Medulla oblongata (tissue), 1 donor: ENCODE results near the gene CYB561A3.

Source experiments
- DNase-seq: peaks from one replicate; pipeline ENCODE4 v3.0.0-alpha.2; 2015; ENCODE audit errors: extremely low spot score

The CYB561A3 gene

DNA sequence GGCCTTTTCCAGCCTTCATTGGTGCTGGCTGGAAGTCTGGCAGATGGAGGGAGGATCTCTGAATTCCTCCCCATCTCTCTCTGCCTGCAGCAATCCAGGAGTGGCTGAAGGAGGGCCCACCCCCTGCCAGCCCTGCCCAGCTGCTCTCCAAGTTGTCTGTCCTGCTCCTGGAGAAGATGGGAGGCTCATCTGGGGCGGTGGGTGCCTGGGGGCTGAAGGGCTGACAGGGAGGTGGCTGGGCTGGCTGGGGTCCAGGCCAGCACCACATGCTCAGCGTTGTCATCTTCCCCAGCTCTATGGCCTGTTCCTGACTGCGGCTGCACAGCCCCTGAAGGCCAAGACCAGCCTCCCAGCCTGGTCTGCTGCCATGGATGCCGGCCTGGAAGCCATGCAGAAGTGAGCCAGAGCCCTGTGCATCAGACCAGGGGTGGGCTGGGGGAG lies 16.5 kb downstream of the CYB561A3 start:
- no peak for DNase-seq

DNA sequence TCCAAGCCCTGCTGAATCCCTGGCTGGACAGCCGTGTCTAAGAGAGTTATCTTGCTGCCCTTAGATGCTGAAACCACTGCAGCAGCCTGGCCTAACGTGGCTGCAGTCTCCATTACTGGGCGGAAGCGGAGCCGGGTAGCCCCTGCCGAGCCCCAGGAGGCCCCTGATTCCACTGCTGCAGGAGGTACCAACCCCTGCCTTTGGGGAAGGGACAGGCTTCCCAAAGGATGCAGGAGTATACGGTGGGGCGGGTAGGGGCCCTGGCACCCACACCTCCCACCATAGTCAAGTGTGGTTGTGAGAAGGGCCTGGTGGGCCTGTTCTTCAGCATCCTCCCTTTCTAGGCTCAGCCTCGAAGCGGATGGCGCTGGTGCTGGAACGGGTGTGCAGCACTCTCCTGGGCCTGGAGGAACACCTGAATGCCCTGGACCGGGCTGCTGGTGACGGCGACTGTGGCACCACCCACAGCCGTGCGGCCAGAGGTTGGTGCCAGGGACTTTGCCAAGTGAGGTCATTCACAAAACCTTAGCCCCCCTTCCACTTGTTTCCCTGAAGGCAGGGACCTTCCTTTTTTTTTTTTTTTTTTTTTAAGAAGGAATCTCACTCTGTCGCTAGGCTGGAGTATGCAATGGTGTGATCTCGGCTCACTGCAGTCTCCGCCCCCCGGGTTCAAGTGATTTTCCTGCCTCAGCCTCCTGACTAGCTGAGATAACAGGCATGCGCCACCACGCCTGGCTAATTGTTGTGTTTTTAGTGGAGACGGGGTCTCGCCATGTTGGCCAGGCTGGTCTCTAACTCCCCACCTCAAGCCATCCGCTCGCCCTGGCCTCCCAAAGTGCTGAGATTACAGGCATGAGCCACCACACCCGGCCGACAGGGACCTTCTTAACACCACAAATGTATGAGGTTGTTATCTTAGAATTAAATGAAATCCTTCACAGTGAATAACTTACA lies 17.6 kb downstream of the CYB561A3 start:
- DNase-seq: no peak

DNA sequence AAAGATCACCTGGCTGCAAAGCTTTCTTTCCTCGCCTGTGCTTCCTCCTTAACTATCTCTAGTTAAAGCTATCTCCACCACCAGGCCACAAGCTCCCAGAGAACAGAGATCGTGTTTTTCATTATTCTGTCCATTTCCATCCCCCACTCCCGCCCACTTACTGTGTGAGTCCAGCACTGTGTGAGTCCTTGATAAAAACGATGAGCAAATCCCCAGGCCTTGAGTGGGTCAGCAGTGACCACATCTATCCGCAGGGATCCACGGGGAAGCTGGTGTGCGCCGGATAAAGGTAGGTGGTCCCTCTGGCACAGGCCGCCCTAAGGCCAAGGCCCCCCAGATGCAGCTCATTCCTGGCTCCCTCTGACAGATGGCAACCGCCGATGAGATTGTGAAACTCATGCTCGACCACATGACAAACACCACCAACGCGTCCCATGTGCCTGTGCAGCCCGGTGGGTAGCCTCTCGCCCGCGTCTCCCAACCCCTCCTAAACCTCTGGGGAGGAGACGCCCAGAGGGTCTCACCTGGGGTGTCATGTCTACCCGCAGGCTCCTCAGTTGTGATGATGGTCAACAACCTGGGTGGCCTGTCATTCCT lies 19.4 kb downstream of the CYB561A3 start:
- DNase-seq: no peak

DNA sequence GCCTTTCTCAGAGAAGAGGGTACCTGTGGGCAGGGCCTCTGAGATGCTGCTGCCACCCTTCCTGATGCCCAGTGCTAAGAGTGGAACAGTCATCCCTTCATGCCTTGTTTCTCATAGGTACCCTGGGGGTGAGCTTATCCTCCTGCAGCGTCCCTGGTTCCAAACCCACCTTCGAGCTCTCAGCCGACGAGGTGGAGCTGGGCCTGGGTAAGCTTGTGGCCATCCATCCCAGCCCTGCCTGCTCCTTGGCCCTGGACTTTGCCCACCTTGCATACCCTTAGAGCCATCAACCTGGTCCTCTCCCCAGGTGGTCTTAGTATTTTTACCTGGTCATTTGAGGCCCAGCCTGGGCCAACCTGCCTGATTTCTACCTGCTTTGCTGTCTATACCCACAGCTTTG lies 20.0 kb downstream of the CYB561A3 start:
- no peak for DNase-seq

DNA sequence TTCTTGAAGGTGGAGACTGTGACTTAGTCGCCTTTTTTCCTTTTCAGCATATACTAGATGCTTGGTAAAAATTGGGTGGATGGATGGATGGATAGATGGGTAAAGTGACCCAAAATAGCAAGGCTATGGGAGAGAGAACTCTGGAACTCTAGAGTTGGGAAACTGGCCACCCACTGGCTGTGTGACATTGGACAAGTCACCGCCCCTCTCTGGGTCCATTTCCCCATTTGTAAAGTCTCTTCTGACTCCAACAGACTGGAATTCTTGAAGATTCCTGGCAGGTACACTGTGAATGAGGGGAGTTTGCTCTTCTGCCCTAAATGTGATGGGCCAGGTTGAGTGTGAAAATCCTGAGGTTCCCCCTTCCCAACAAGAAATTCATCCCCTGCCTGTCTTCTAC lies 20.7 kb downstream of the CYB561A3 start:
- no peak for DNase-seq

DNA sequence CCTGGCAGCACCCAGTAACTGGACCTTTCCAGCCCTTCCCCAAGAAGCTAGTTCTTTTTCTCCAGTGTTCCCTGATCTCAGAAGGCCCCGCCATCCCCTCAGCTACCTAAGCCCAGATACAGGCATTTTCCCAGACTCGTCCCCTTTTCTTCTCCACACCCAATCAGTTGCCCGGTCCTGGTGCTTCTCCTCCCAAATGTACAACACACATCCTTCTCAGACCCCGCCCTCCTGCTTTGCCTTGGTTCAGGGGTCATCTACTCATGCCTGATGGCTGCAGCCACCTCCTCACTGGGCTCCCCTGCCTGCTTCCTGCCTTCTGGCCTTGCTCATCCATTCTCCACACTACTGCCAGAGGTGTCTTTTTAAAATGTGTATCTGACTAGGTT lies 22.2 kb downstream of the CYB561A3 start:
- no peak for DNase-seq

DNA sequence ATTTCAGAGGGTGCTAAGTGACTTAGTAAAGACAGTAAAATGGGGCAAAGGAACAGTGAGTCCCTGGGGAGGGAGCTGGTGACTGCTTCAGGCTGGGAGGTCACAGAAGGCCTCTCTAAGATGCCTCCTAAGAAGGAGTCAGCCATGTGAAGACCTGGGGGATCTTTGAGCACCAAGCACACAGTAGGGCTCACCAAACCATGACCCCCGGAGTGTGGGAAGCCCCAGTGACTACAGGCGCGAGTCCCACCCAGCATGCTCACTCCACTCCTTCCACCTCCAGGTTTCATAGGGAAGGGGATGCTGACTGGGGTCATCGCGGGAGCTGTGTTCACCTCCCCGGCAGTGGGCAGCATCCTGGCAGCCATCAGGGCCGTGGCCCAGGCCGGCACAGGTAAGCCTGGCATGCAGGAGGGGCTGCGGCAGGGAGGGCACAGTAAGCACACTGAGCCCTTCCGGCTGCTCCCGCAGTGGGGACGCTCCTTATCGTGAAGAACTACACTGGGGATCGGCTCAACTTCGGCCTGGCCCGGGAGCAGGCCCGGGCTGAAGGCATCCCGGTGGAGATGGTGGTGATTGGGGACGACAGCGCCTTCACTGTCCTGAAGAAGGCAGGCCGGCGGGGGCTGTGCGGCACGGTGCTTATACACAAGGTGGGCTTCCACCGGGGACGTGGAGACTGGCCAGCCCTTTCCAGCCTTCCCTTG lies 22.7 kb downstream of the CYB561A3 start:
- no peak for DNase-seq

DNA sequence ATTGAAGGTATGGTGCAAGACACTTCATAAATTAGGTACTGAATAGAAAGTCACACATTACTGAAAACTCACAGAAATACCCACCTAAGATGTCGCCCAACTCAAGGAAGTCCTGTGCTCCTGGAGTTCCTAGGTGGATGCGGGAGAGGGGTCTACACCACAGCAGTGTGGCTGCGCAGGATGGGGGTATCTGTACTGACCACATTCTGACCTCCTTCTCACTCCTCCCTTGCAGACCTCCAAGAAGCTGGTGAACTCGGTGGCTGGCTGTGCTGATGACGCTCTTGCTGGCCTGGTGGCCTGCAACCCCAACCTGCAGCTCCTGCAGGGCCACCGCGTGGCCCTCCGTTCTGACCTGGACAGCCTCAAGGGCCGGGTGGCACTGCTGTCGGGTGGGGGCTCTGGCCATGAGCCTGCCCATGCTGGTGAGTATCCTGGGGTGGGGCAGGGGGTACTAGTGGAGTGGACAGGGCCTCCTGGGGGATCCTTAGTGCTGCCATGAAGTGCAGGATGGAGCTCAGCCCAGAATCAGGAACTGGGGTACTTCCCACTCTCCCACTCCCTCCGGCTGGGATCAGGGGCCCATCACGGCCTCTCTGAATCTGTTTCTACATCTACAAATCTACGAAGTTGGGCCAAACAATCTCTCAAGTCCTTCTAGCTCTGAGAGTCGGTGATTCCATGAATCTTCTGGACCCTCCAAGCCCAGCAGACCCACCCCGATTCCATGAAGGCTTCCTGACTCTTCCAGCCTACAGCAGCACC lies 23.8 kb downstream of the CYB561A3 start:
- DNase-seq: no peak

DNA sequence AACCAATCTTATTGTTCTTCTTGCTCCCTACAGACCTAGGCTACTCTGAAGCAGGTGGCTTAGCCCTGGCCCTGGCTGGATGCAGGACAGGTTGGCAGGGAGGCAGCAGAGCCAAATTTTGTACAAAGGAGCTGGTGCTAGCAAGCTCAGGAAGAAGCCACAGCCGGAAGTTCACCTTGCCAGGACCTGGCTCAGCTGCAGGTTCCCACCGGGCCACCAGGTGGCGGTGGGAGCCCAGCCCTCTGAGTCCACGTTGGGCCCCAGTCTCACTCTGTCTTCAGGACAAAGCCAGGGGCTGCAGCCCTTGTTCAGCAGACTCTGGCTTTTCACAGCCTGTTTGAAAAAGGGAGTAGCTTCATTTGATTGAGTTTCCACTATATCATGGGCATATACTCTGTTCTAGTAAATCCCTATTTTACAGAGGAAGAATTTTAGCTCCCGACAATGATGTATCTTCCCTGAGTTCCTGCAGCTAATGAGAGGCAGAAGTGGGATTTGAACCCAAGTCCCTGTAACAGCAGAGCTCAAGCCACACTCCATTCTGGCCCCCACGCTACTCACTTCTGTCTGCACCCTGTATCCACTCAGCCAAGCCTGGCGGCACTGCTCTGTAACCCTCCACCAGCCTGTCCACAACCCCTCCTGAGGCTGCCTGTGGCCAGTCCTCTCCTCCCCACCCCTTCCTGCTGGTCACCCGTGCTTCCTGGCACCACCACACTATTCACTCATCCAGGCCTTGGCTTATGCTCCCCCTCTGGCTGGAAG lies 25.3 kb downstream of the CYB561A3 start:
- peak; percentile 76 for DNase-seq

DNA sequence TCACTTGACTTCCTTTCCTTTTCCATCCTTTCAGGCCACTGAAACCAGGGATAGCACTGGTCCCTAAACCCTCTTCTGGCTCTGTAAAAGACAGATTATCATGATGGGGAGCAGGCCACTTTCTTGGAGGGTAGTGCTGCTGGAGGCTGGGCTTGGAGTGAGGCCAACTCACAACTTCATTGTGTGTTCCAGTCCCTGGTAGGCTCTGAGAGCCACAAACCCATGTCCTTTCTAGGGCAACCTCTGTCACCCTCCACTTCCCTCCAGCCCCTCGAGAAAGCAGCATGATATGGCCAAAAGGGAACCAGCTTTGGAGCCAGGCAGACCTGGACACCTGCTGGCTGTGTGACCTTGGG lies 26.3 kb downstream of the CYB561A3 start:
- no peak for DNase-seq

DNA sequence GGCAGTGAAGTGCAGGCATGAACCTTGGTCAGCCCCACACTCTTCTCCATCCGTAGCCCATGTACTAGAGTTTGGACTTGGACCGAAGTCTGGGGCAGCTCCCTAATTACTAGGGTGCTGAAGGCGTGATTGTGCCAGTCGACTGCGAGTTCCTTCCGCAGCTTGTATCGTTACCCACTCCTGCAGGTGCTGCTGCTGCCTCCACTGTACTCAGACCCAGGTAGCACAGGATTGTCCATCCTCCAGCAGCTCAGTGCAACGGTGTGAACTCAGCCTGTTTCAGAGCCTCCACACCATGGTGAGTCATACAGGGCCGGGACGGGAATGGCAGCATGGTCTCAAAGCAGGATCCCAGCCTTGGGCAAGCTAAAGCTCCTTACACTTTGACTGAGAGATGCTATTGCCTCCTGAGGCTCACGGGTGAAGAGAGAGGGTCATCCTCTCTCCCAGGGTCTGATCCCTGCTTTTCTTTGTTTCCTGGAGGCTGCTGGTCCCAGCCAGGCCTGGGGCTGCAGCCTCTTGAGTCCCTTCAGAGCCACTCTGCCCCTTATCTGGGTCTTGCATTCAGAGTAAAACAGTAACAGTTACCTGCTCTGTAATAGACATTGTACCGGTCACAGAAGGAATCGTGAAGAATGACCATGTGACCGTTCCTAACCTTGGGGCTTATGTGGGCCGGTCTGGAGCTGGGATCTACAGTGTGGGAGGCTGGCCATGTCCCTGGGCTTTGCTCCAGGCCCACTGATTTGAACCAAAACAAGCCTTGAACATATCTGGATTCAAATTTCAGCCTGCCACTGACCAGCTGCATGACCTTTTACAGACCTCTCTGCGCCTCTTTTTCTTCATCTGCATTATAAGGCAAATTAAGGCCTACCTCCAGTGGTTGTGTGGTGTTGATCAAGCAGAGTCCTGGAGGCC lies 27.0 kb downstream of the CYB561A3 start:
- no peak for DNase-seq

DNA sequence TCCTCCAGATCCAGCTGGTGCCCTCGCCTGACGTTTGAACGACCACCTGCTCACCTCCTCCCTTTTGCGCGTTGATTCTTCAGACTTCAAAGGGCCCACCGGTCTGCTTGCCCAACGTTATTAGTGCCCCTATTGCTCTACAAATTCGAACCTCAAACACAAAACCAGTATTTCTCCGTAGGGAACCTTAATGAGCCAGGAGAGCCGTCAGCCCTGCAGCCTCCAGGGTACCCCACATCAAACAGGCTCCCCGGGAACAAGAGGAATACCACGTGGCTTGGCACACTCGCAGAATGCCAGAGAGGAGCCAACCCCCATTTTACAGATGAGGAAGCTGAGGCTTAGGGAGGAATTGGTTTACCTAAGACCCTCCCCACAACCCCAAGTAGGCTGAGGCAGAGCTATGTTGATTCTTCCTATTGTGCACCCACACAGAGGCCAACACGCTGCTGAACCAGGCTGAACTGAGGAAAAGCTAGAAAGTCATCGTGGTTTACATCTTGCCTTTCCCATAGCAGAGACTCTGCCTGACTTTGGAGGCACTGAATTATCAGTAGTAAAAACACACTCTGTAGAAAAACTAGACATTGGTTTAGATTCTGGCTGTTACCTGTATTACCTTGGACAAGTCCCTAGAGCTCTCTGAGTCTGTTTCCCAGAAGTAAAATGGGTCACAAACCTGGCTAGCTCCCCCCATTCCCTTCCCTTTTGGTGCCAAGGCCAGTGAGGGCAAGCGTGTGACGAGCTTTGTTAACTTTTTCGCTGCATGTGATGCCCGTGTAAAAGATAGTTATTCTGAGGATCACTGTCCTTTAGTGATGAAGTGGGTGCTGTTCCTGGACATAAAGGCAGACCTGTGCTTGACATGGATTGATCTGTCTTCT lies 27.9 kb downstream of the CYB561A3 start:
- DNase-seq: no peak

DNA sequence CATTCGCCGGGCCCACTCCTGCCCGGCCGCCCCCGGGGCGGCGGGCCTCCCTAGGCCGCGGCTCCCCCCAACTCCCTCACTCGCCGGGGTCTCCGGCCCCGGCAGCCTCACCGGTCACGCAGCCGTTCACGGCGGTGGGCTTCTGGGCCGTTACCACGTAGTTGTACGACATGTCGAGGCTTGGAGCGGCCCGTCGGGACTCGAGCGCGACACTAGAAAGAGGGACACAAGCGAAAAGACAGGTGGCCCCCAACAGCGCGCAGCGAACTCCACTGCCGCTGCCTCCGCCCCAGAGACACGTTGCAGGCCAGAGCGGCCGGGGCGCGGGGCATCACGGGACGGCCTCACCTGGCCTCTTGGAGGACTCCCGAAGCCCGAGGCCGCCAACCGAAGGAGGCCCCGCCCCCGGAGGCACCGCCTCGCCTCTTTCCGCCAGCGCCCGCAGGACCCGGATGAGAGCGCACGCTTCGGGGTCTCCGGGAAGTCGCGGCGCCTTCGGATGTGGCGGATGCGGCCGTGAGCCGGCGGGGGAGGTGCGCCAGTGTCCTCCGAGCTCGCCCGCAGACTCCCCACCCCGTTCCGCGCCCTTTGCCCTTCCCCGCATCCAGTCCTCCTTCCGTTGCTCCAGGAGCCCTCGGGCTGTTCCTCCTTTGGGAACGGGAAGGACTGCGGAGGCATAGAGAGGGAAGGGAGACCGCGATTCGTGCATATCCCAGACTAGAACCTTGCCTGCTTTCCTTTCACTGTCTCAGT lies 28.7 kb downstream of the CYB561A3 start, which contains the start of the genes DDB1 and TKFC:
Gene DDB1, minus strand, starts transcription at position 309 of the 753 bp plus-strand sequence. Its CDS starts 137 bp downstream, at position 172.
Gene TKFC, plus strand, starts transcription at position 432 of the 753 bp plus-strand sequence. CDS start 1,501 bp downstream, outside the sequence.
- DNase-seq: peak; percentile 93

DNA sequence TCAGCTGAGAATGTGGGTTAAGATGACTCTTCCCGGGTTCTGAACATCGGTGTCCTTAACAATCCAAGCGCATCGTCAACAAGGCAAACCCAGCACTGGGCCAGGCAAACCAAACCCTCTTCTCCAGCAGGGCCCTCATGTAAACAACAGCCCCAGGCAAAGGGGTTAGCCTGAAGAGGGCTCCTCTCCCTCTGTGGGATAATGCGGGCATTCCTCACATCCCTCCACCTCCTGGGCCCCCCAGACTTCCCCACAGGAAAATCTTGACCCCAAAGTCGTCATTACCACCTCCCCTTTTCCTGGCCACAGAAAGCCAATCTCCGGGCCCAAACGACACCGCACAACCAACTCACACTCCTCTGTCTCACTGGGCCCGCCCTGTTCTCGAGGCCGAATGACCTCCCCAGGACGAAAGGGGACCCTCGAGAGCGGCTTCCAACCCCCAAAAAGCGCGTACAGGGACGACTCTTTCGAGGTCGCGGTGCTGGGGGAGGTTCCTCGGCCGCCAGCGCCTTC lies 29.3 kb downstream of the CYB561A3 start:
- DNase-seq: no peak

DNA sequence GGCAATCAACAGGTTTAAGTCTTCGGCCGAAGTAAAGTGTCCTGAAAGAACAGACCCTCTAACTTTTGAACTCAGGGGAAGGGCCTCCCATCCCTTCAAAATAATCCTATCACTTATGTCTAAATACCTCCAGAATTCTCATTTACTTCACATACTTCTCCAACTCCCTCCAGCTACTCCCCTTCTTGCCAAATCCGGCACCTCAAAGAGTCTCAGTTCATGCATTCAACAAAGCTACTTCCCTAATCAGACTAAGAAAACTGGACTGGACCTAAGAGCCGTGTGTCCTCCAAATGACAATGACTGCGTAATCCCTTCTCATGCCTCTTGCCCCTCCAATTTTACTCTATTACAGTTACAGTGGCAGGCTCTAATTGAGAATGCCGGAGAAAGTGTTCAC lies 30.0 kb downstream of the CYB561A3 start:
- DNase-seq: no peak

DNA sequence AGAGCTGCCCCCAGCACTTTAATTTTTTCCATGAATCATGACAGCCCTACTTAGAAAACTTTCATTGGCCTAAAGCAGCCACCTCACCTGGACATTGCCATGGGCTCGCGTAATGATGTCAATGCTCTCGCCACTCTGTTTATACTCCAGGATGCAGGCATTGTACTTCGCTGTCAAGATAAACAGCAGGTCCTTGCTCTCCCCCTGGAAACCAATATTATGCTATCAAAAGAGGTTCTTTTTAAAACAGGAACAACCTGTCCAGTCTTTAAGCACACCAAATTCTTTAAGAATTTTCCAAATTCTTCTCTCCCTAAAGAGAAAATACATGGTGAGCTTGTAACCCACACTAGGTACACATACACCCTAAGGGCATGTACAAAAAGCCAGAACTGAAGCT lies 31.8 kb downstream of the CYB561A3 start:
- DNase-seq: no peak

DNA sequence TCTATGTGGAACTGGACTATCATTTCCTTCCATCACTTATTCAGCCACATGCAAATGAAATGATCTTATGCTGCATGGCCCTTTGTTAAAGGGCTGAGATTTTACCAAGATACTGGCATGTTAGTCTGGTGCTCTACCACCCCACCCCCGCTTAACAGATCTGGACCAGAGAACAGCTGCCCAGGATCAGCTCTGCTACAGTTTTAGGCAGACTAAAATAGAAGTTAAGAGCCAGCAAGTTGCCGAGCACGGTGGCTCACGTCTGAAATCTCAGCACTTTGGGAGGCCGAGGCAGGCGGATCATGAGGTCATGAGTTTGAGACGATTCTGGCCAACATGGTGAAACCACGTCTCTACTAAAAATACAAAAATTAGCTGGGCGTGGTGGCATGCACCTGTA lies 33.3 kb downstream of the CYB561A3 start:
- no peak for DNase-seq

DNA sequence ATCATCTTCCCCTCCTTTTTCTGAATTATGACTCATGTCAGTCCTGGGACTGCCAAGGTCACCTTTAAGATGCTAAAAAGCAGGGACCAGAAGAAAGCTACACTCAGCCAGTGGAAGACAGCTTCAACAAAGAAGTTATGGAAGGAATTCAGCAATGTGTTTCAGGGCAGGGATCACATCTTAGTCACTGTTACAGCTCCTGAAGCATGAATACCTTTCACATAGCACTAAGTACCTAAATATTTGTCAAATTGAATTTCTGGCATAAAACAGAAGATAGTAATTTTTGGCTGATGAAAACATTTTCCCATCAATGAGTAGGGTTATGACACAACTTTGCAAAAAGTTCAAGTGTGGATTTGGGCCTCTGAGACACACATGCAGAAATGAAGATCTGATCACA lies 34.0 kb downstream of the CYB561A3 start:
- no peak for DNase-seq
